B cell (primary cell): ENCODE data around the gene AP5S1. TPM values are rescaled to one million over a fixed set of nuclear protein-coding genes. Genes with fewer than 3 reads are reported as not detected.

Experiments used
- ATAC-seq: fragments of 200-7000 bp; cut with Tn5 transposase; one replicate; pipeline ENCODE4 v1.10.0; 2021; ENCODE audit warnings: low read depth, mild to moderate bottlenecking, moderate number of reproducible peaks, moderate library complexity
- CTCF ChIA-PET: fragments of 350-600 bp; sonication (Branson Sonifier 250); formaldehyde crosslinking; loops from one replicate; lab custom pipeline; 2021; ENCODE audit warnings: antibody characterized with exemption, inconsistent platforms; lab: Charles Lee
- POLR2A ChIA-PET: fragments of 350-600 bp; sonication (Branson Sonifier 250); formaldehyde crosslinking; loops from one replicate; lab custom pipeline; 2021; ENCODE audit warnings: antibody characterized with exemption; lab: Charles Lee
- DNase-seq: peaks from one replicate; pipeline ENCODE4 v3.0.0; 2013
- H2AFZ ChIP-seq: 2 replicates; pipeline ENCODE4 v1.6.1; 2012; ENCODE audit warnings: mild to moderate bottlenecking, low read depth, low read length; ENCODE audit not compliant: insufficient read depth, poor library complexity, severe bottlenecking
- H3K27ac ChIP-seq, 2 donors: 1 replicate in 1 of 2; 2 replicates in 1 of 2; pipeline ENCODE4 v1.5.1; 2012 to 2013; ENCODE audit warnings: low read length in 2 of 2, mild to moderate bottlenecking in 2 of 2, moderate library complexity in 1 of 2
- H3K27me3 ChIP-seq, 4 experiments: fragments of 200-600 bp in 1 of 4; sonication (generic) in 1 of 4; replicated peaks in 1 of 4; 1 replicate in 2 of 4; 2 replicates in 2 of 4; pipeline versions ENCODE4 v1.6.1 to v1.7.0; 2013 to 2016; ENCODE audit warnings: low read length in 3 of 4, mild to moderate bottlenecking in 2 of 4, mixed read lengths in 1 of 4, moderate library complexity in 1 of 4; ENCODE audit not compliant: insufficient read depth in 4 of 4, control insufficient read depth in 3 of 4; ENCODE audit errors: control extremely low read depth in 1 of 4
- H3K36me3 ChIP-seq, 2 experiments: replicated peaks in 1 of 2; 1 replicate in 1 of 2; 2 replicates in 1 of 2; pipeline versions ENCODE4 v1.6.1 to v1.7.1; 2013; ENCODE audit warnings: low read length in 1 of 2; ENCODE audit not compliant: insufficient read depth in 2 of 2, control insufficient read depth in 1 of 2; ENCODE audit errors: control extremely low read depth in 1 of 2, extremely low read depth in 1 of 2
- H3K4me1 ChIP-seq, 2 donors: fragments of 200-600 bp in 1 of 2; sonication (generic) in 1 of 2; 1 replicate in 1 of 2; 2 replicates in 1 of 2; pipeline versions ENCODE4 v1.5.1 to v1.6.1; 2013 to 2017; ENCODE audit warnings: low read length in 2 of 2; ENCODE audit not compliant: control insufficient read depth in 2 of 2, insufficient read depth in 2 of 2
- H3K4me2 ChIP-seq: replicated peaks from 2 replicates; pipeline ENCODE3; 2012; ENCODE audit warnings: mild to moderate bottlenecking, low read depth, low read length; ENCODE audit not compliant: poor library complexity, severe bottlenecking
- H3K4me3 ChIP-seq, 5 experiments: fragments of 200-600 bp in 1 of 5; sonication (generic) in 1 of 5; 1 replicate in 3 of 5; 2 replicates in 2 of 5; pipeline versions ENCODE4 v1.5.1 to v1.7.0; 2011 to 2016; ENCODE audit warnings: low read length in 4 of 5, mild to moderate bottlenecking in 4 of 5, low read depth in 2 of 5, control low read depth in 1 of 5, moderate library complexity in 1 of 5; ENCODE audit not compliant: insufficient read depth in 1 of 5; ENCODE audit errors: control extremely low read depth in 1 of 5, extremely low read depth in 1 of 5
- H3K79me2 ChIP-seq: fragments of 200-600 bp; sonication (generic); one replicate; pipeline ENCODE4 v1.6.0; 2016; ENCODE audit warnings: low read length; ENCODE audit not compliant: control insufficient read depth, insufficient read depth
- H3K9ac ChIP-seq: fragments of 200-600 bp; sonication (generic); 2 replicates; pipeline ENCODE4 v1.6.1; 2017; ENCODE audit warnings: mild to moderate bottlenecking, low read length, moderate library complexity
- H3K9me3 ChIP-seq, 3 donors: one replicate each; pipeline versions ENCODE4 v1.6.1 to v1.7.1; 2013; ENCODE audit warnings: low read length in 2 of 3; ENCODE audit not compliant: control insufficient read depth in 2 of 3, insufficient read depth in 1 of 3; ENCODE audit errors: control extremely low read depth in 1 of 3
- H4K20me1 ChIP-seq: 2 replicates; pipeline ENCODE4 v1.6.0; 2012; ENCODE audit warnings: mild to moderate bottlenecking, low read length; ENCODE audit not compliant: insufficient read depth, control insufficient read depth, poor library complexity, severe bottlenecking
- H3K27ac Mint-ChIP-seq: one replicate; pipeline ENCODE4 v1.8.0; 2021; ENCODE audit warnings: mixed read lengths
- H3K27me3 Mint-ChIP-seq: one replicate; pipeline ENCODE4 v1.8.0; 2021; ENCODE audit warnings: mixed read lengths
- H3K4me1 Mint-ChIP-seq: one replicate; pipeline ENCODE4 v1.8.0; 2021; ENCODE audit warnings: mixed read lengths
- H3K4me3 Mint-ChIP-seq: one replicate; pipeline ENCODE4 v1.8.0; 2021; ENCODE audit warnings: mixed read lengths
- H3K9me3 Mint-ChIP-seq: one replicate; pipeline ENCODE4 v1.8.0; 2022; ENCODE audit warnings: mixed read lengths; ENCODE audit not compliant: insufficient read depth
- CTCF ChIP-seq: fragments of 200-600 bp; IDR thresholded peaks from one replicate; pipeline ENCODE4 v1.8.0; 2022; ENCODE audit warnings: antibody characterized with exemption, mild to moderate bottlenecking
- EZH2 ChIP-seq: IDR thresholded peaks from 2 replicates; pipeline ENCODE4 v1.6.1; 2012; ENCODE audit warnings: borderline replicate concordance, low read depth, mild to moderate bottlenecking, moderate library complexity, low read length; ENCODE audit not compliant: insufficient read depth, poor library complexity, severe bottlenecking
- WGBS: methylation state at CpG from one replicate; pipeline ENCODE4 v1.1.5; 2013; ENCODE audit warnings: missing lambda C conversion rate; ENCODE audit not compliant: insufficient coverage; 5-methylcytosine and 5-hydroxymethylcytosine counted together
- intact Hi-C: fragments of 100-400 bp; cut with micrococcal nuclease; formaldehyde crosslinking; loops from one replicate; pipeline ENCODE4 v1.10.0; 2022
- polyA plus RNA-seq: library from polyadenylated mRNA; depleted of rRNA; stranded (reverse); fragments of >200 nt; gene quantifications from 2 replicates; pipeline ENCODE4 v1.2.3, GENCODE V29; 2012
- total RNA-seq, 2 donors: library from RNA; stranded (reverse); fragments of 120-200 nt in 1 of 2; gene quantifications; 1 replicate in 1 of 2; 2 replicates in 1 of 2; pipeline versions ENCODE4 v1.2.3 to v1.2.4, GENCODE V29; 2013 to 2022

The AP5S1 gene
- total and polyA plus RNA-seq, 2 donors (not counting 1 experiment from before 2014, with no cell fraction given) = 9.2 to 12.6 TPM

DNA sequence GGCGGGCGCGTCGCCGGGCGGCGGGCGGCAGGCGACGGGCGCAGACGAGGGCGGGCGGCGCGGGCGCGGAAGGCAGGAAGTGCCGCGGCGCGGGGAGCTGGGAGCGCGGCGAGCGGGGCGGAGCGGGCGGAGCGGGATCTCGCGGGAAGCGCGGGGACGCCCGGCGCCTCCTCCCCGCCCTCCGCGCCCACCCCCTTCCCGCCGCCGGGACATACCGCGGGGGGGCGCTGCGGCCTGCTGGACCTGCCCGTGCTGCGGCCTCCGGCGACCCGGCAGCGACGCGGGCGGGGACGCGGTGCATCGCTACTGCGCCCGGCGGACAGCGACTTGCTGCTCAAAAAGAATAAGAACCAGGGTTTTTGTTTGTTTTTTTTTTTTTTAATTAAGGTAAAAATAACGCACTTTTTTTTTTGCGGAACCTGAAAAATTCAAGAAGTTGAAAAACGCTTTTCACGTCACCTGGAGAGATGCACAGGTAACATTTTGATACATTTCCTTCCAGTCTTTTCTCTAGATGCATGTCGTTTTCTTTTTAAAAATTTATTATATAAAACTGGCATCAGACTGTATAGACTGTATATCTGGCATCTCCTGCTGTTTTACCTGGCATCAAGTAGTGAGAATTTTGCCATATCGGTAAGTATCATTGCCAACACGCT is 33.6 kb upstream of the AP5S1 start, which contains the start of gene CENPB:
Gene CENPB (minus strand): TSS at position 76 of the 659 bp plus-strand sequence. CDS start 257 bp downstream, outside the sequence.
- under 1% methylated on average over 46 of the region's 70 CpGs for WGBS
- peaks cover 0 to 3% (median 0%) of the 10 kb centered on the region in 3 donors for H3K9me3 ChIP-seq
- Mint-ChIP-seq H3K4me1 (peaks cover 30% of the 10 kb centered on the region), H3K9me3 (no peaks in the 10 kb centered on the region), H3K4me3 (peak within 1 kb of the TSS; percentile 89), H3K27me3 (no peaks in the 10 kb centered on the region), H3K27ac (peak within 1 kb of the TSS; percentile 88)
- peak within 1 kb of the TSS; percentile 69 for H2AFZ ChIP-seq
- H3K36me3 ChIP-seq = peaks cover 0 to 2% of the 10 kb centered on the region in 2 experiments
- H3K27ac ChIP-seq = peak within 1 kb of the TSS; percentile 16 to 56
- H4K20me1 ChIP-seq = peaks cover 23% of the 10 kb centered on the region
- DNase-seq (peak; percentile 91), ATAC-seq (peak; percentile 96)
- ChIA-PET CTCF (interaction anchor here (0.5 to 6.4 kb wide), 20 partner anchors 8 to 300 kb away, joined by 3 to 84 read pairs (median 4); partner anchors contain the start of genes ADISSP, AP5S1, CDC25B and MAVS), POLR2A (interaction anchor here (0.6 to 3.2 kb wide), 6 partner anchors 9 to 658 kb away, joined by 3 to 17 read pairs (median 7); partner anchors contain the start of genes ADISSP, AP5S1 and CDC25B)
- H3K27me3 ChIP-seq = no peaks in the 10 kb centered on the region
- intact Hi-C loops = loop anchor here (1.0 to 2.0 kb wide), 7 partner anchors 9 to 298 kb away; partner anchors contain the start of genes AP5S1, MAVS and PANK2
- H3K4me2 ChIP-seq = peak within 1 kb of the TSS; percentile 79
- no peaks in the 10 kb centered on the region for H3K79me2 ChIP-seq
- TF ChIP-seq CTCF = peak; percentile 88
- no peak for TF ChIP-seq EZH2
- peaks cover 8 to 18% of the 10 kb centered on the region in 2 donors for H3K4me1 ChIP-seq
- peak within 1 kb of the TSS; percentile 46 to 62 (median 59) for H3K4me3 ChIP-seq
- H3K9ac ChIP-seq = peak within 1 kb of the TSS; percentile 51
